ENCODE results near the gene MAP7.

MAP7 gene

DNA sequence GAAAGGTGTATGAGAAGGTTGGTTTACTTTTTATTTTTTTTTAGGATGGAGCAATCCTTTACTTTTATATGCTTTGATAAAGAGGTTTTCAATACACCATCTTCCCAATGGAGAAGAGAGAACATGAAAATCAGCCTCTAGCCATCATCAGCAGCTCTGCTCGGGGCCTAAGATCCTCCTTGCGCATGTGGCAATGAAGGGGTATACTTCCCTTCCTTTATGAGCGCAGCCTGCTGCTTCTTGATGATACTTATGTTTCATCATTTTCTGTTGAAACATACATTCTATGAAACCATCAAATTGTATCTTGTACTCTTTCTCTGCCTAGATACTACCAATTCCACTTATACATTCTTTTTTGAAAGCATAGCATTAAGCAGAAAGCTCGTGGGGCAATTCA is 74.5 kb downstream of the MAP7 start:
- H3K27me3 ChIP-seq = no peaks in the 10 kb centered on the region
- no peak overlapping the region for H3K4me3 ChIP-seq
- no peak for TF ChIP-seq Cebpa-rat (IDR thresholded peaks at IDR 0.05)
- peaks cover 0 to 13% (median 5%) of the 10 kb centered on the region in 10 experiments; a peak in 6 of 20 replicates for H3K4me1 ChIP-seq
- no peaks in the 10 kb centered on the region for H4K20me1 ChIP-seq
- no peak overlapping the region for H3K27ac ChIP-seq
- no peak overlapping the region for H3K4me2 ChIP-seq
- no peak overlapping the region for H3K9ac ChIP-seq
- H3K9me3 ChIP-seq (replicated peaks in 1 of 11) = no peaks in the 10 kb centered on the region
- no peaks in the 10 kb centered on the region for H3K36me3 ChIP-seq

GRCh38 chr6:136474241-136474640 is 76.0 kb downstream of the MAP7 start:
- no peak overlapping the region for H3K4me2 ChIP-seq
- no peak overlapping the region for H3K27ac ChIP-seq
- TF ChIP-seq Cebpa-rat (IDR thresholded peaks at IDR 0.05) = no peak
- no peaks in the 10 kb centered on the region for H3K9me3 ChIP-seq (replicated peaks in 1 of 11)
- H3K36me3 ChIP-seq = no peaks in the 10 kb centered on the region
- H3K4me1 ChIP-seq = peaks cover 0 to 13% (median 5%) of the 10 kb centered on the region in 10 experiments; a peak in 7 of 20 replicates
- H4K20me1 ChIP-seq = no peaks in the 10 kb centered on the region
- no peaks in the 10 kb centered on the region for H3K27me3 ChIP-seq
- no peak overlapping the region for H3K4me3 ChIP-seq
- H3K9ac ChIP-seq = no peak overlapping the region

DNA sequence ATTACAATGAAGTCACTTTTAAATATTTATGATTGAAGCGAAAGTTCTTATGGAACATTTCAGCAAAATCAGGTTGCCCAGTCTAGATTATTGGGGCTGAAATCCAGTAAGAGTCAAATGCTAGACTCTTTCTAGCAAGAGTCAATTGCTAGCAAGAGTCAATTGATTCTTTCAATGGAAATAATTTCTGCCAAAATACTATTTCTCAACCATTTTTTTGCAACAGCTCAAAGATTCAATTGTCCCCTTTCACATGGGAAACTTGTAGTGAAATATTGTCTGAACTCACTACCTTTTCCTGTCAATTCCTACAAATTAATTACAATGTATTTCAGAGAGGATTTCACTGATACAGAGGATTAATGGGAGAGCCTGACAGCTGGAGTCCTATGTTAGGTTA is 78.3 kb downstream of the MAP7 start:
- Histone ChIP-seq H4K20me1 (no peaks in the 10 kb centered on the region), H3K36me3 (no peaks in the 10 kb centered on the region), H3K9ac (no peak overlapping the region), H3K4me3 (no peak overlapping the region), H3K4me2 (peak overlapping the region in 3 of 11 experiments; percentile 6 to 9 (median 8); a peak in 3 of 22 replicates), H3K4me1 (peaks cover 0 to 13% (median 5%) of the 10 kb centered on the region in 10 experiments; a peak in 7 of 20 replicates), H3K27ac (no peak overlapping the region), H3K9me3 (replicated peaks in 1 of 11) (no peaks in the 10 kb centered on the region), H3K27me3 (no peaks in the 10 kb centered on the region)
- TF ChIP-seq Cebpa-rat (IDR thresholded peaks at IDR 0.05) = no peak

DNA sequence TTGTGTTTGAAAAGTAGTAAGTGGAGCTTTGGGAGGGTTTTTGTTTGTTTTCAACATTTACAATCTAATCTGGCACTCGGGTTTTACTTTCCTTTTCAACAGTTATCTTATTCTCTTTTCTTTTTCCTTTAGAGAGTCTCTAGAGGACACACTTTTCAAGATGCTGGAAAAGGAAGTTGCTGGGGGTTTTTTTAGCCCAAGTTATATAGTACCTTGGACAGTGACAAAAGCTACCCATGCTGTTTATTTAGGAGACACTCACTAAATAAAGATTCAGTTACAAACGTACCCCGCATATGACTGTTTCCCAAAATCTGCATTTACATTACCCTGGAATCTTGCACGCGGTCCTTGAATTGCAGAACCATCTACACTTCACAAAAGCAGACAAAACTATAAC is 78.8 kb downstream of the MAP7 start:
- peak overlapping the region in 3 of 11 experiments; percentile 6 to 9 (median 8); a peak in 2 of 22 replicates for H3K4me2 ChIP-seq
- TF ChIP-seq Cebpa-rat (IDR thresholded peaks at IDR 0.05) = no peak
- no peaks in the 10 kb centered on the region for H3K27me3 ChIP-seq
- peaks cover 0 to 13% (median 5%) of the 10 kb centered on the region in 10 experiments; a peak in 7 of 20 replicates for H3K4me1 ChIP-seq
- H3K9ac ChIP-seq = no peak overlapping the region
- no peak overlapping the region for H3K4me3 ChIP-seq
- no peaks in the 10 kb centered on the region for H3K36me3 ChIP-seq
- H3K9me3 ChIP-seq (replicated peaks in 1 of 11) = no peaks in the 10 kb centered on the region
- H4K20me1 ChIP-seq = no peaks in the 10 kb centered on the region
- H3K27ac ChIP-seq = no peak overlapping the region

DNA sequence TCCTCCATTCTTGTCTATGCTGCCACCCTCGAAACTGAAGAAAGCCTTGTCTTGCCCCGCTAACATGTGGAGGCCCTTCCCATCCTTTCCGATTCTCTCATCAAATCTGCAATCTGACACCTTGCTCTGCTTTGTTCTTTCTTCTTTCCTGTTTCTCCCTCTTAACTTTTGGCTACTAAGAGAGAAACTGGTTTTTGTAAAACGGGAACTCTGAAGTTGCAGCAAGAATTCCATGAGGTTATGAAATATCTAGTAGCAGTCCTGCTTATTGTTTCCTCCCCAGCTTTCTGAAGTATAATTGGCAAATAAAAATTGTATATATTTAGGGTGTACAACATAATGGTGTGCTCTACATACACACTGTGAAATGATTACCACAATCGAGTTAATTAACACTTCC is 80.2 kb downstream of the MAP7 start:
- no peak overlapping the region for H3K4me3 ChIP-seq
- no peak overlapping the region for H3K9ac ChIP-seq
- no peaks in the 10 kb centered on the region for H4K20me1 ChIP-seq
- peaks cover 0 to 13% (median 5%) of the 10 kb centered on the region in 10 experiments; a peak in 7 of 20 replicates for H3K4me1 ChIP-seq
- no peak overlapping the region for H3K27ac ChIP-seq
- no peaks in the 10 kb centered on the region for H3K27me3 ChIP-seq
- H3K36me3 ChIP-seq = no peaks in the 10 kb centered on the region
- no peak for TF ChIP-seq Cebpa-rat (IDR thresholded peaks at IDR 0.05)
- no peaks in the 10 kb centered on the region for H3K9me3 ChIP-seq (replicated peaks in 1 of 11)
- 0 out of 22 replicates have a peak overlapping the region, but pooled peaks of 1 of the 11 experiments have one; percentile 10 for H3K4me2 ChIP-seq

- Histone ChIP-seq H4K20me1 (no peaks in the 10 kb centered on the region), H3K9ac (no peak overlapping the region), H3K27me3 (no peaks in the 10 kb centered on the region), H3K9me3 (replicated peaks in 1 of 11) (no peaks in the 10 kb centered on the region), H3K36me3 (no peaks in the 10 kb centered on the region), H3K4me2 (no peak overlapping the region), H3K27ac (no peak overlapping the region), H3K4me3 (no peak overlapping the region), H3K4me1 (peaks cover 0 to 20% (median 10%) of the 10 kb centered on the region in 10 experiments; a peak in 18 of 20 replicates)
- no peak for TF ChIP-seq Cebpa-rat (IDR thresholded peaks at IDR 0.05)
These were observed 81.1 kb downstream of the MAP7 start for GRCh38 chr6:136469154-136469553.

- no peak overlapping the region for H3K4me3 ChIP-seq
- no peaks in the 10 kb centered on the region for H3K27me3 ChIP-seq
- no peak overlapping the region for H3K27ac ChIP-seq
- no peaks in the 10 kb centered on the region for H3K9me3 ChIP-seq (replicated peaks in 1 of 11)
- no peaks in the 10 kb centered on the region for H3K36me3 ChIP-seq
- no peak overlapping the region for H3K9ac ChIP-seq
- H3K4me1 ChIP-seq = peaks cover 0 to 24% (median 14%) of the 10 kb centered on the region in 10 experiments; a peak in 18 of 20 replicates
- no peak for TF ChIP-seq Cebpa-rat (IDR thresholded peaks at IDR 0.05)
- H4K20me1 ChIP-seq = no peaks in the 10 kb centered on the region
- H3K4me2 ChIP-seq = no peak overlapping the region
These were observed 81.5 kb downstream of the MAP7 start for GRCh38 chr6:136468711-136469110.

GRCh38 chr6:136467186-136467585 is 83.0 kb downstream of the MAP7 start:
- no peak overlapping the region for H3K4me3 ChIP-seq
- H3K4me2 ChIP-seq = no peak overlapping the region
- H3K27me3 ChIP-seq = no peaks in the 10 kb centered on the region
- H3K36me3 ChIP-seq = no peaks in the 10 kb centered on the region
- peaks cover 0 to 27% (median 14%) of the 10 kb centered on the region in 10 experiments; a peak in 18 of 20 replicates for H3K4me1 ChIP-seq
- H3K9ac ChIP-seq = no peak overlapping the region
- no peak overlapping the region for H3K27ac ChIP-seq
- H3K9me3 ChIP-seq (replicated peaks in 1 of 11) = no peaks in the 10 kb centered on the region
- no peaks in the 10 kb centered on the region for H4K20me1 ChIP-seq
- TF ChIP-seq Cebpa-rat (IDR thresholded peaks at IDR 0.05) = no peak

- no peaks in the 10 kb centered on the region for H3K9me3 ChIP-seq (replicated peaks in 1 of 11)
- no peak overlapping the region for H3K9ac ChIP-seq
- no peak overlapping the region for H3K4me3 ChIP-seq
- H3K4me2 ChIP-seq = no peak overlapping the region
- no peaks in the 10 kb centered on the region for H3K27me3 ChIP-seq
- H3K4me1 ChIP-seq = peaks cover 0 to 22% (median 14%) of the 10 kb centered on the region in 10 experiments; a peak in 18 of 20 replicates
- no peaks in the 10 kb centered on the region for H3K36me3 ChIP-seq
- no peaks in the 10 kb centered on the region for H4K20me1 ChIP-seq
- H3K27ac ChIP-seq = no peak overlapping the region
- TF ChIP-seq Cebpa-rat (IDR thresholded peaks at IDR 0.05) = no peak
These were observed 83.4 kb downstream of the MAP7 start for GRCh38 chr6:136466777-136467176.

DNA sequence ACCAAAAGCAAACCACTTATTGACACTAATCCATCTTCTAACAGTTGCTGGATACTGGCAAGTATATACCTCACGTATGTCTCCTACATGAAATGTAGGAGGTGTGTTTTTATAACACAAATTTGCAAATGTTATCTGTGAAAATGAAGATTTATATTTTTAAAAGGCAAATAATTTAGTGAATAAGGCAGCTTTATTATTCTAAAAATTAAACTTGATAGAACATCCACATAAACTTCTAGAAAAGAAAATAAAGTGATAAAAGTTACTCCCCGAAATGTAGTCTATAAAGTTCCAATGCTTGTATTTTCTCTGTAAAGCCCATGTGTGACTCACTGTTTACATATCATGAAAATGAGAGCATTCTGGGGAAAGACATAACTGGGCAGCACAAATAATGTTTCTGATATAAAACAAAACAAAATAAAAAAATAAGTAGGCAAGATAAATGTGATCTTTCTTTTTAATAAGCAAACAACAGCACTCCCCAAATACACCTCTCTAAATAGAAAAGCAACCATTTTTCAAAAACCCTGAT is 84.4 kb downstream of the MAP7 start:
- Histone ChIP-seq H4K20me1 (no peaks in the 10 kb centered on the region), H3K9me3 (replicated peaks in 1 of 11) (no peaks in the 10 kb centered on the region), H3K27ac (no peak overlapping the region), H3K4me3 (no peak overlapping the region), H3K9ac (no peak overlapping the region), H3K36me3 (no peaks in the 10 kb centered on the region), H3K4me1 (peaks cover 0 to 15% (median 11%) of the 10 kb centered on the region in 10 experiments; a peak in 18 of 20 replicates), H3K4me2 (no peak overlapping the region), H3K27me3 (no peaks in the 10 kb centered on the region)
- no peak for TF ChIP-seq Cebpa-rat (IDR thresholded peaks at IDR 0.05)

All from BLaER1 treated with 17β-estradiol and CSF1 and Interleukin-3, amounts not matched to agents 10 nM and 100 nM (cell line).